GM12878 (cell line): ENCODE measurements around the gene VCP. TPM values are rescaled to one million over a fixed set of nuclear protein-coding genes. Genes with fewer than 3 reads are reported as not detected.

Experiments
- ATAC-seq: fragments of 200-7000 bp; cut with Tn5 transposase; 3 replicates; pipeline ENCODE4 v1.9.1; 2020; ENCODE audit warnings: mild to moderate bottlenecking, moderate library complexity
- BruUV-seq: library from RNA; stranded (reverse); fragments of 400-500 nt; replicated peaks from 2 replicates; lab custom pipeline; 2021; lab: Mats Ljungman, UMichigan
- CTCF ChIA-PET: fragments of 300-600 bp; sonication (Branson Sonifier 250); formaldehyde crosslinking; extraction: SDS; loops from one replicate; lab custom pipeline; 2021; ENCODE audit warnings: inconsistent platforms; lab: Yijun Ruan, JAX
- POLR2A ChIA-PET: fragments of 350-600 bp; formaldehyde crosslinking; extraction: SDS; loops from one replicate; lab custom pipeline; 2021; ENCODE audit warnings: inconsistent platforms; lab: Charles Lee
- RAD21 ChIA-PET: fragments of 300-600 bp; sonication (Branson Sonifier 250); formaldehyde crosslinking; loops from one replicate; lab custom pipeline; 2023; ENCODE audit warnings: antibody characterized with exemption; ENCODE audit not compliant: unreplicated experiment; lab: Charles Lee
- SMC1A ChIA-PET: fragments of 300-600 bp; sonication (Branson Sonifier 250); formaldehyde crosslinking; loops from one replicate; lab custom pipeline; 2023; ENCODE audit not compliant: unreplicated experiment, uncharacterized antibody; lab: Charles Lee
- DNase-seq: peaks from one replicate; pipeline ENCODE4 v3.0.0-alpha.2; 2011; ENCODE audit warnings: low read depth, low spot score
- FAIRE-seq: peaks from 3 replicates; lab custom pipeline; 2011; peaks lifted over from hg19 to GRCh38; lab: Jason Lieb, UNC
- H2AFZ ChIP-seq: 2 replicates; pipeline ENCODE4 v1.6.0; 2011; ENCODE audit warnings: low read depth, low read length, control low read depth; ENCODE audit not compliant: control insufficient read depth
- H3K27ac ChIP-seq: 2 replicates; pipeline ENCODE4 v1.5.1; 2011; ENCODE audit warnings: control low read depth; ENCODE audit not compliant: control insufficient read depth, insufficient read depth
- H3K27me3 ChIP-seq, 2 experiments: replicated peaks in 1 of 2; 2 replicates each; pipeline versions ENCODE4 v1.6.0 to v1.6.1; 2011; ENCODE audit warnings: low read length in 1 of 2; ENCODE audit not compliant: control insufficient read depth in 2 of 2, insufficient read depth in 2 of 2
- H3K36me3 ChIP-seq, 2 experiments: 2 replicates each; pipeline ENCODE4 v1.5.1; 2011; ENCODE audit warnings: low read length in 1 of 2; ENCODE audit not compliant: control insufficient read depth in 2 of 2, insufficient read depth in 2 of 2
- H3K4me1 ChIP-seq: 2 replicates; pipeline ENCODE4 v1.6.1; 2011; ENCODE audit warnings: mild to moderate bottlenecking, low read length, moderate library complexity, mixed read lengths; ENCODE audit not compliant: control insufficient read depth, insufficient read depth
- H3K4me2 ChIP-seq: 2 replicates; pipeline ENCODE4 v1.6.0; 2011; ENCODE audit warnings: control low read depth; ENCODE audit not compliant: control insufficient read depth, insufficient read depth
- H3K4me3 ChIP-seq: fragments of 200-600 bp; sonication (generic); 2 replicates; pipeline ENCODE4 v1.5.1; 2016
- H3K79me2 ChIP-seq: 2 replicates; pipeline ENCODE4 v1.6.0; 2011; ENCODE audit warnings: low read length; ENCODE audit not compliant: control insufficient read depth, insufficient read depth
- H3K9ac ChIP-seq: 2 replicates; pipeline ENCODE4 v1.8.0; 2011; ENCODE audit warnings: low read length, control low read depth, mixed read lengths; ENCODE audit not compliant: control insufficient read depth, insufficient read depth
- H3K9me3 ChIP-seq: replicated peaks from 3 replicates; pipeline ENCODE4 v1.5.1; 2011; ENCODE audit warnings: mild to moderate bottlenecking, low read length; ENCODE audit not compliant: control insufficient read depth, insufficient read depth
- H4K20me1 ChIP-seq: 2 replicates; pipeline ENCODE4 v1.6.0; 2011; ENCODE audit not compliant: control insufficient read depth, insufficient read depth
- ATF7 ChIP-seq: fragments of 450-650 bp; IDR thresholded peaks from 2 replicates; pipeline ENCODE4 v1.6.1; 2016; ENCODE audit warnings: low read depth, mild to moderate bottlenecking
- BACH1 ChIP-seq: fragments of 450-650 bp; IDR thresholded peaks from 2 replicates; pipeline ENCODE4 v1.6.1; 2017; ENCODE audit warnings: mild to moderate bottlenecking, borderline replicate concordance
- BCL11A ChIP-seq: IDR thresholded peaks from 2 replicates; pipeline ENCODE4 v1.6.1; 2011; ENCODE audit warnings: low read depth, low read length
- CEBPB ChIP-seq, 2 experiments: fragments of 150-350 bp in 1 of 2; IDR thresholded peaks; 2 replicates each; pipeline ENCODE4 v1.6.1; 2012 to 2014; ENCODE audit warnings: low read depth in 2 of 2, low read length in 2 of 2, borderline replicate concordance in 1 of 2, inconsistent platforms in 1 of 2
- HDGF ChIP-seq: fragments of 450-650 bp; IDR thresholded peaks from 2 replicates; pipeline ENCODE4 v1.6.1; 2016; ENCODE audit warnings: antibody characterized with exemption
- KDM1A ChIP-seq: fragments of 200-600 bp; sonication (generic); IDR thresholded peaks from 2 replicates; pipeline ENCODE4 v1.6.1; 2016; ENCODE audit warnings: borderline replicate concordance
- MTA2 ChIP-seq: fragments of 450-650 bp; IDR thresholded peaks from 2 replicates; pipeline ENCODE4 v1.6.1; 2016; ENCODE audit warnings: low read depth, mild to moderate bottlenecking, moderate library complexity
- MTA3 ChIP-seq: IDR thresholded peaks from 2 replicates; pipeline ENCODE4 v1.6.1; 2012; ENCODE audit warnings: low read length, inconsistent platforms, borderline replicate concordance
- NR2C1 ChIP-seq: fragments of 450-650 bp; IDR thresholded peaks from 2 replicates; pipeline ENCODE4 v1.6.1; 2017; ENCODE audit warnings: antibody characterized with exemption, mild to moderate bottlenecking, moderate library complexity
- NR2C2 ChIP-seq: IDR thresholded peaks from 2 replicates; pipeline ENCODE4 v1.6.1; 2011; ENCODE audit warnings: borderline replicate concordance, low read depth; ENCODE audit not compliant: control insufficient read depth, insufficient read length
- RAD21 ChIP-seq: IDR thresholded peaks from 2 replicates; pipeline ENCODE4 v1.6.1; 2011; ENCODE audit warnings: mild to moderate bottlenecking, low read depth, low read length, moderate library complexity; ENCODE audit not compliant: insufficient read depth
- SMARCA5 ChIP-seq: fragments of 450-650 bp; IDR thresholded peaks from 2 replicates; pipeline ENCODE4 v1.6.1; 2017; ENCODE audit warnings: mild to moderate bottlenecking
- YY1 ChIP-seq: IDR thresholded peaks from 2 replicates; pipeline ENCODE4 v1.6.1; 2011; ENCODE audit warnings: low read depth, mild to moderate bottlenecking, low read length
- ZZZ3 ChIP-seq: IDR thresholded peaks from 2 replicates; pipeline ENCODE4 v1.6.1; 2011; ENCODE audit warnings: low read depth; ENCODE audit not compliant: control insufficient read depth, insufficient read length
- WGBS: methylation state at CpG from one replicate; pipeline ENCODE4 v1.1.6; 2016; ENCODE audit warnings: low lambda C conversion rate; ENCODE audit not compliant: insufficient replicate concordance, insufficient coverage; ENCODE audit errors: missing lambda C conversion rate; 5-methylcytosine and 5-hydroxymethylcytosine counted together
- in situ Hi-C: fragments of 300-500 bp; cut with MboI; formaldehyde crosslinking; loops from 9 replicates; pipeline ENCODE4 v1.14.3; 2018; ENCODE audit warnings: mixed read lengths
- intact Hi-C: fragments of 100-400 bp; cut with micrococcal nuclease; formaldehyde crosslinking; loops from one replicate; pipeline ENCODE4 v1.14.2; 2022; ENCODE audit not compliant: unreplicated experiment
- polyA plus RNA-seq, 11 experiments: library from polyadenylated mRNA; depleted of rRNA in 4 of 11; unstranded in 6 of 11; stranded (reverse) in 5 of 11; fragments of >200 nt; fragmentation: Nextera tagmentation in 4 of 11; fragmentation: Illumina TruSeq in 1 of 11; extraction: Ambion mirVana in 4 of 11; extraction: Trizol in 1 of 11; gene quantifications; 1 replicate in 1 of 11; 2 replicates in 10 of 11; pipeline versions ENCODE4 v1.2.1 to v1.2.3, GENCODE V29; 2011 to 2016; ENCODE audit warnings: inconsistent platforms in 2 of 11, missing spikeins in 2 of 11, low read depth in 1 of 11
- total RNA-seq, 4 experiments: library from RNA; depleted of rRNA in 3 of 4; stranded (reverse); fragments of >200 nt in 3 of 4; fragmentation: Illumina TruSeq in 1 of 4; extraction: Trizol in 1 of 4; gene quantifications; 2 replicates each; pipeline versions ENCODE4 v1.2.1 to v1.2.3, GENCODE V29; 2013 to 2021
- TF ChIP-seq, protein P1 (sequence below): fragments of 450-650 bp; conservative IDR thresholded peaks from 2 replicates; pipeline ENCODE4 v1.6.1; 2017; ENCODE audit warnings: mild to moderate bottlenecking, moderate library complexity
- TF ChIP-seq, protein P2 (sequence below): fragments of 450-650 bp; IDR thresholded peaks from 2 replicates; pipeline ENCODE4 v1.6.1; 2017; ENCODE audit warnings: low read depth, mild to moderate bottlenecking, moderate library complexity

The VCP gene
- total and polyA plus RNA-seq, 10 of the 15 experiments (the other 5 are each of a cell fraction or from before 2014, with no cell fraction given), result 7.4 to 327 (median 244) TPM

DNA sequence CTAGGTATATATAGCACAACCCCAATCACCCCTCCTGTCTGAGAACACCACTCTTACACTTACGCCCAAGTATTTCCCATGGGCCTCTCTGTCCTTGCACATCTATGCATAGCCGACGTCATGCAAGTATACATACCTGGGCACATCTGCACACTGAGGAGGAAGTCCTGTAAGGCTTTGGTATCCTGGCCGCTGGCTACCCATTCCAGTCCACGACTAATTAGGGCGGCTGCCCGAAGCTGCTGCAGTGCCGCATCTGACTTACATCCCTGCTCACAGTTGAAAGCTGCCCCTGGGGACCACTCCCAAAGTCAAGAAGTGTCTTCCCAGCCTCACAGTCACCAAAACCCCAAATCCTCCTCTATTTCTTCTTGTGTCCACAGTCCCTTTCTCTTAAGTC is 2.4 kb upstream of the VCP start:
- POLR2A ChIA-PET, result interaction anchor here (0.6 kb wide), 1 partner anchor 754 kb away, joined by 3 read pairs; no protein-coding TSS in a partner anchor
- CTCF ChIA-PET, result no interaction called here

More for the DNA sequence above, 2.4 kb upstream of the VCP start:
- no peak for FAIRE-seq
- RAD21 ChIA-PET, result no interaction called here
- H3K79me2 ChIP-seq, result peaks cover 47% of the 10 kb centered on the region
- DNase-seq, result no peak
- no peak overlapping the region for H3K4me3 ChIP-seq
- H3K27ac ChIP-seq, result no peak overlapping the region
- peaks cover 0 to 13% of the 10 kb centered on the region in 2 experiments; a peak in 3 of 4 replicates for H3K36me3 ChIP-seq
- H2AFZ ChIP-seq, result no peak overlapping the region
- H3K4me2 ChIP-seq, result no peak overlapping the region
- peaks cover 12% of the 10 kb centered on the region for H4K20me1 ChIP-seq
- no peak for TF ChIP-seq MTA3
- TF ChIP-seq BCL11A, result no peak
- no peak for TF ChIP-seq KDM1A
- TF ChIP-seq ZZZ3, result no peak
- TF ChIP-seq, protein P1, sequence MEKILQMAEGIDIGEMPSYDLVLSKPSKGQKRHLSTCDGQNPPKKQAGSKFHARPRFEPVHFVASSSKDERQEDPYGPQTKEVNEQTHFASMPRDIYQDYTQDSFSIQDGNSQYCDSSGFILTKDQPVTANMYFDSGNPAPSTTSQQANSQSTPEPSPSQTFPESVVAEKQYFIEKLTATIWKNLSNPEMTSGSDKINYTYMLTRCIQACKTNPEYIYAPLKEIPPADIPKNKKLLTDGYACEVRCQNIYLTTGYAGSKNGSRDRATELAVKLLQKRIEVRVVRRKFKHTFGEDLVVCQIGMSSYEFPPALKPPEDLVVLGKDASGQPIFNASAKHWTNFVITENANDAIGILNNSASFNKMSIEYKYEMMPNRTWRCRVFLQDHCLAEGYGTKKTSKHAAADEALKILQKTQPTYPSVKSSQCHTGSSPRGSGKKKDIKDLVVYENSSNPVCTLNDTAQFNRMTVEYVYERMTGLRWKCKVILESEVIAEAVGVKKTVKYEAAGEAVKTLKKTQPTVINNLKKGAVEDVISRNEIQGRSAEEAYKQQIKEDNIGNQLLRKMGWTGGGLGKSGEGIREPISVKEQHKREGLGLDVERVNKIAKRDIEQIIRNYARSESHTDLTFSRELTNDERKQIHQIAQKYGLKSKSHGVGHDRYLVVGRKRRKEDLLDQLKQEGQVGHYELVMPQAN, result no peak
- no peak for TF ChIP-seq RAD21
- no peak for TF ChIP-seq NR2C2
- no peak for TF ChIP-seq HDGF
- TF ChIP-seq YY1, result no peak
- TF ChIP-seq BACH1, result no peak
- TF ChIP-seq ATF7, result no peak
- no peak for TF ChIP-seq MTA2
- TF ChIP-seq SMARCA5, result no peak
- no peak for TF ChIP-seq CEBPB (IDR thresholded peaks at IDR 0.05; ENCODE audit: borderline replicate concordance in 1 of 2, low read depth in 2 of 2, low read length in 2 of 2)
- TF ChIP-seq, protein P2, sequence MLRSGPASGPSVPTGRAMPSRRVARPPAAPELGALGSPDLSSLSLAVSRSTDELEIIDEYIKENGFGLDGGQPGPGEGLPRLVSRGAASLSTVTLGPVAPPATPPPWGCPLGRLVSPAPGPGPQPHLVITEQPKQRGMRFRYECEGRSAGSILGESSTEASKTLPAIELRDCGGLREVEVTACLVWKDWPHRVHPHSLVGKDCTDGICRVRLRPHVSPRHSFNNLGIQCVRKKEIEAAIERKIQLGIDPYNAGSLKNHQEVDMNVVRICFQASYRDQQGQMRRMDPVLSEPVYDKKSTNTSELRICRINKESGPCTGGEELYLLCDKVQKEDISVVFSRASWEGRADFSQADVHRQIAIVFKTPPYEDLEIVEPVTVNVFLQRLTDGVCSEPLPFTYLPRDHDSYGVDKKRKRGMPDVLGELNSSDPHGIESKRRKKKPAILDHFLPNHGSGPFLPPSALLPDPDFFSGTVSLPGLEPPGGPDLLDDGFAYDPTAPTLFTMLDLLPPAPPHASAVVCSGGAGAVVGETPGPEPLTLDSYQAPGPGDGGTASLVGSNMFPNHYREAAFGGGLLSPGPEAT, result no peak
- no peak for TF ChIP-seq NR2C1
- H3K4me1 ChIP-seq, result peaks cover 14% of the 10 kb centered on the region
- H3K9me3 ChIP-seq, result no peaks in the 10 kb centered on the region
- BruUV-seq, result no TSS peak
- WGBS, result 99% methylated on average over 8 of the region's 8 CpGs
- in situ Hi-C loops (no loop called here), intact Hi-C loops (loop anchor here (5.0 to 10.0 kb wide), 3 partner anchors 38 to 650 kb away; partner anchors contain the start of gene DNAJB5)
- no peak for ATAC-seq
- H3K9ac ChIP-seq, result no peak overlapping the region
- SMC1A ChIA-PET, result no interaction called here
- H3K27me3 ChIP-seq, result no peaks in the 10 kb centered on the region
